Osteocyte (in vitro differentiated cells): ENCODE results near the gene PANK1. TPM values are rescaled to one million over a fixed set of nuclear protein-coding genes. Genes with fewer than 3 reads are reported as not detected.

Source experiments
- DNase-seq: peaks from one replicate; pipeline ENCODE4 v3.0.0; 2021; ENCODE audit warnings: mixed read lengths; ENCODE audit not compliant: unreplicated experiment; ENCODE audit errors: extremely low spot score
- H3K27ac Mint-ChIP-seq: one replicate; pipeline ENCODE4 v1.8.0; 2021; ENCODE audit warnings: mild to moderate bottlenecking, mixed read lengths; ENCODE audit not compliant: unreplicated experiment
- H3K27me3 Mint-ChIP-seq: one replicate; pipeline ENCODE4 v1.8.0; 2021; ENCODE audit warnings: mixed read lengths; ENCODE audit not compliant: unreplicated experiment
- H3K36me3 Mint-ChIP-seq: one replicate; pipeline ENCODE4 v1.8.0; 2021; ENCODE audit warnings: mixed read lengths; ENCODE audit not compliant: unreplicated experiment
- H3K4me1 Mint-ChIP-seq: one replicate; pipeline ENCODE4 v1.8.0; 2021; ENCODE audit warnings: mixed read lengths; ENCODE audit not compliant: unreplicated experiment
- H3K4me3 Mint-ChIP-seq: one replicate; pipeline ENCODE4 v1.8.0; 2021; ENCODE audit warnings: mild to moderate bottlenecking, moderate library complexity, mixed read lengths; ENCODE audit not compliant: unreplicated experiment
- H3K9me3 Mint-ChIP-seq: one replicate; pipeline ENCODE4 v1.8.0; 2021; ENCODE audit warnings: mixed read lengths; ENCODE audit not compliant: unreplicated experiment
- total RNA-seq: library from RNA; stranded (reverse); gene quantifications from 2 replicates; pipeline ENCODE4 v1.2.1, GENCODE V29; 2021
- TF ChIP-seq, protein P1 (sequence below): fragments of 200-600 bp; sonication (generic); IDR thresholded peaks from 2 replicates; pipeline ENCODE4 v1.5.0; 2021; ENCODE audit warnings: antibody characterized with exemption, mild to moderate bottlenecking, moderate library complexity

PANK1 gene
- total RNA-seq, 1 donor from 2014 or later, result 6.6 TPM

DNA sequence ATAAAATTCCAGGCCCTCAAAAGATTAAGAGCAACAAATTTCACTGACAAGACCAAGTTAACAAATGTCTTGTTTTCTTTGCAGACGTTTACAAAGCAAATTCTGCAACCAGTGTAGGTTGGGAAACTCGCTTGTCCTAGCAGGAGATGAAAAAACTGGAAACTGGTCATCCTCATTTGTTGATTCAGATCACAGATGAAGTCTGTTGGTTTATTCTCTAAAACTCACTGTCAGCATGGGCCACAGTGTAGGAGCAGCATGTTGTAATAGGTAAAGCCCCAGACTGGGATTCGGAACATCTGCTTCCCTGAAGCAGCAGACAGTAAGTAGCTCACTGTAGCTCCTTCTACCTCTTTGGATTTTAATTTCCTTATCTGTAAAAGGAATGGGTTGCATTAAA, 31.5 kb downstream of the PANK1 start:
- H3K9me3 Mint-ChIP-seq, result peaks cover 5% of the 10 kb centered on the region
- peaks cover 9% of the 10 kb centered on the region for H3K4me1 Mint-ChIP-seq
- no peak overlapping the region for H3K27ac Mint-ChIP-seq

DNA sequence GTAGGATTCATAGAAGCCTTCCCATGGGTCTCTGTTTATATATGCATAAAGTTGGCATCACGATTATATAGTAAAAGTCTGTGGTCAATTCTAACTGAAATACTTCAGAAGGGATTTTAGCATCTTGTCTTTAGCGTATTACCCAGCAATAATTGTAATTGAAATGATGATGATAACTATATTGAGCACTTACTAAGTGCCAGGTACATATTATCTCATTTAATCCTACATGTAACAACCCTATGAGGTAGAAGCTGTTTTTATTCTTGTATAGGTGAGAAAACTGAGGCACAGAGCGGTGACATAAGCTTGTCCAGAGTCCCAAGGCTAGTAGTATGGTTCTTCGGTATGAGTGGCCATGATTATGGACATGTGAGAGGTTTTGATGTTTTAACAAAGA, 33.8 kb downstream of the PANK1 start:
- no peak for DNase-seq
- H3K27ac Mint-ChIP-seq, result no peak overlapping the region
- H3K4me1 Mint-ChIP-seq, result peaks cover 9% of the 10 kb centered on the region
- TF ChIP-seq, protein P1, sequence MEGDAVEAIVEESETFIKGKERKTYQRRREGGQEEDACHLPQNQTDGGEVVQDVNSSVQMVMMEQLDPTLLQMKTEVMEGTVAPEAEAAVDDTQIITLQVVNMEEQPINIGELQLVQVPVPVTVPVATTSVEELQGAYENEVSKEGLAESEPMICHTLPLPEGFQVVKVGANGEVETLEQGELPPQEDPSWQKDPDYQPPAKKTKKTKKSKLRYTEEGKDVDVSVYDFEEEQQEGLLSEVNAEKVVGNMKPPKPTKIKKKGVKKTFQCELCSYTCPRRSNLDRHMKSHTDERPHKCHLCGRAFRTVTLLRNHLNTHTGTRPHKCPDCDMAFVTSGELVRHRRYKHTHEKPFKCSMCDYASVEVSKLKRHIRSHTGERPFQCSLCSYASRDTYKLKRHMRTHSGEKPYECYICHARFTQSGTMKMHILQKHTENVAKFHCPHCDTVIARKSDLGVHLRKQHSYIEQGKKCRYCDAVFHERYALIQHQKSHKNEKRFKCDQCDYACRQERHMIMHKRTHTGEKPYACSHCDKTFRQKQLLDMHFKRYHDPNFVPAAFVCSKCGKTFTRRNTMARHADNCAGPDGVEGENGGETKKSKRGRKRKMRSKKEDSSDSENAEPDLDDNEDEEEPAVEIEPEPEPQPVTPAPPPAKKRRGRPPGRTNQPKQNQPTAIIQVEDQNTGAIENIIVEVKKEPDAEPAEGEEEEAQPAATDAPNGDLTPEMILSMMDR, result no peak
- H3K4me3 Mint-ChIP-seq, result no peak overlapping the region
- H3K36me3 Mint-ChIP-seq, result peaks cover 28% of the 10 kb centered on the region
- H3K27me3 Mint-ChIP-seq, result no peaks in the 10 kb centered on the region
- H3K9me3 Mint-ChIP-seq, result no peaks in the 10 kb centered on the region

More for the DNA sequence above, 31.5 kb downstream of the PANK1 start:
- peaks cover 30% of the 10 kb centered on the region for H3K36me3 Mint-ChIP-seq
- no peak overlapping the region for H3K4me3 Mint-ChIP-seq
- H3K27me3 Mint-ChIP-seq, result no peaks in the 10 kb centered on the region
- DNase-seq, result no peak
- TF ChIP-seq, protein P1, result no peak

DNA sequence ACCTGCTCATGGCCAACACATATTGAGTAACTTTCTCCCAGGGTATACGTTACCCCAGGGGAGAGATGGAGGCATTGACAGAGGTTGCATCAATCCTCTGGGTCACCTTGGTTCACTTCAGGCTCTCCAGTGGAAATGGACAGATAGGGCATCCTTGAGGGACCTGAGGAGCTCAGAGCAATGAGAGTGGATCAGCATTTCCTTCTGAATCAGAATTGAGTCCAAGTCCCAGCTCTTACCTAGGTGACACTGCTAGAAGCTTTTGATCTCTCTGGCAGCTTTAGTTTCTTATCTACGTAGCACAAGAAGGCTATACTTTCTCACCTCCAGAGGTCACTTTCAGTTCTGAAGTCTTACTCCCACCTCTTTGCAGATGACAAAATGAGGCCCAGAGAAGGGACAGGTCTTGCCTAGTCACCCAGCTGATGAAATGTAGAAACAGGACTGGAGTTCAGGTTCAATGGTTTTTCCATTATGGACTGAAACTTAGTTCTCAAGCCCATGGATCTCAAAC, 35.2 kb downstream of the PANK1 start:
- Mint-ChIP-seq H3K4me3 (no peak overlapping the region), H3K9me3 (no peaks in the 10 kb centered on the region), H3K27ac (no peak overlapping the region), H3K4me1 (peaks cover 1% of the 10 kb centered on the region), H3K27me3 (no peaks in the 10 kb centered on the region), H3K36me3 (peaks cover 28% of the 10 kb centered on the region)
- TF ChIP-seq, protein P1, result no peak
- DNase-seq, result no peak

DNA sequence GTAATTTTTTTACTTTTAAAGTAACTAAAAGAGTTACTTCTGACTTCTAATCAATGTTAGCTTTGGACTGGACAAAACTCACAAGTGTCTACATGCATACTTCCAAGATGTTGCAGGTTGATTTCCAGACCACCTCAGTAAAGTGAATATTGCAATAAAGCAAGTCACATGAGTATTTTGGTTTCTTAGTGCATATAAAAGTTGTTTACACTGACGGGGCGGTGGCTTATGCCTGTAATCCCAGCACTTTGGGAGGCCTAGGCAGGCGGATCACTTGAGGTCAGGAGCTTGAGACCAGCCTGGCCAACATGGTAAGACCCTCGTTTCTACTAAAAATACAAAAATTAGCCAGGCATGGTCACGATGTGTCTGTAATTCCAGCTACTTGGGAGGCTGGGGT, 40.8 kb downstream of the PANK1 start:
- no peak for DNase-seq
- no peak overlapping the region for H3K27ac Mint-ChIP-seq
- TF ChIP-seq, protein P1, result no peak
- peaks cover 10% of the 10 kb centered on the region for H3K36me3 Mint-ChIP-seq
- peaks cover 8% of the 10 kb centered on the region for H3K4me1 Mint-ChIP-seq
- H3K4me3 Mint-ChIP-seq, result no peak overlapping the region
- H3K9me3 Mint-ChIP-seq, result no peaks in the 10 kb centered on the region
- no peaks in the 10 kb centered on the region for H3K27me3 Mint-ChIP-seq

DNA sequence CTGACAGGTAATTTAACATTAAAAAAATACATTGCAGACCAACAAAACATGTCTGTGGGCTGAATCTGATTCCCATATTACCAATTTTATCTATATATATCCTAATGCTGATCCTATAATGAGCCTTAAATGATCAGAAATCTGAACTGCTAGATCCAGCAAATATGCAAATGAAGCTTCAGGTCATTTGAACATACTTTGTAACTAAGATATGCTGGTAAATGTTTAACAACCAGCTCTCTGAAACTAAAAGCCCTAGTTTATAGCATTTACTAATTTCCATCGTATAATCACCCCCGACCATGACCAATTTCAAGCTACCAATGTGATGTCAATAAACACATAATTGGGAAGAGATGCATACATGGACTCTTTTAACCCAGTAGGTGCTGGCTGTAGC, 42.1 kb downstream of the PANK1 start:
- Mint-ChIP-seq H3K4me3 (no peak overlapping the region), H3K27ac (no peak overlapping the region), H3K9me3 (no peaks in the 10 kb centered on the region), H3K36me3 (peaks cover 11% of the 10 kb centered on the region), H3K4me1 (peaks cover 8% of the 10 kb centered on the region), H3K27me3 (no peaks in the 10 kb centered on the region)
- no peak for DNase-seq
- TF ChIP-seq, protein P1, result no peak
